ENCODE results near the gene POLR3GL. TPM values are rescaled to one million over a fixed set of nuclear protein-coding genes. Genes with fewer than 3 reads are reported as not detected.

Gene POLR3GL
- total and polyA plus RNA-seq, 4 donors: 23.8 to 89.0 (median 49.9) TPM

DNA sequence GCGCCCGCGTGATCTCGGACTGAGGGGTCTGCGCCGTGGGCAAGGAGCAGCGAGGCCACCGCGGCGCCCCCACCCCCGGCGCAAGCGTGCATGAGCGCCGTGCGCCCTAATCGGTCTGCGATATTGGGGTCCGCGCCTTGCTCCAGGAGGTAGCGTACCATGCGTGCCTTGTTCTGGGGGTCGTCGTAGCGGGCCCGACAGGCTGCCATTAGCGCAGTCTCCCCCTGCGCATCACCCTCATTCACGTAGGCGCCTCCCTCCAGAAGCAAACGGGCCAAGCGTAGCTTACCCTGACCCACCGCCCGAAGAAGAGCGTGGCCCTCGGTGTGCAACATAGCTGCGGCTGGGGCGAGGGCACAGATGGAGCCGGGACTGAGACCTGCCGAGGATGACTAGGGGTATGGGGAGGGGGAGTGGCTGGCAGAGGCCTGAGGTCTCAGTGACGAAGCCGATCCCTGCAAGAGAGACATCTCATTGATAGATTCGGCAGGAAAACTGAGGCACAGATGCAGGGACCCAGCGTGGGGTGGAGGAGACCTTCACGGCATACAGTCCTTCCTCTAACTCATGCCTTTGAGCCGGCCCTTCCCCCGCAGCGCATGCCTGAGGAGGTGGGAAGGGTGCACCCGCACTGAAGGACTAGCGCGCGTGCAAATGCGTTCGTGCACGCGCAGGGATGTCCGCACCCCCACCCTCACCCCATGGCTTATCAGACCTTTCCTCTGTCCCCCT is 2.9 kb upstream of the POLR3GL start:
- DNase-seq: peak; percentile 72 to 84
- no peak for ATAC-seq (ENCODE audit: low FRiP score)
- intact Hi-C loops (cut with DNase I): loop anchor here in 1 of 2 donors (2.0 kb wide), 1 partner anchor 35 kb away; the partner anchor contains the start of gene RBM8A

DNA sequence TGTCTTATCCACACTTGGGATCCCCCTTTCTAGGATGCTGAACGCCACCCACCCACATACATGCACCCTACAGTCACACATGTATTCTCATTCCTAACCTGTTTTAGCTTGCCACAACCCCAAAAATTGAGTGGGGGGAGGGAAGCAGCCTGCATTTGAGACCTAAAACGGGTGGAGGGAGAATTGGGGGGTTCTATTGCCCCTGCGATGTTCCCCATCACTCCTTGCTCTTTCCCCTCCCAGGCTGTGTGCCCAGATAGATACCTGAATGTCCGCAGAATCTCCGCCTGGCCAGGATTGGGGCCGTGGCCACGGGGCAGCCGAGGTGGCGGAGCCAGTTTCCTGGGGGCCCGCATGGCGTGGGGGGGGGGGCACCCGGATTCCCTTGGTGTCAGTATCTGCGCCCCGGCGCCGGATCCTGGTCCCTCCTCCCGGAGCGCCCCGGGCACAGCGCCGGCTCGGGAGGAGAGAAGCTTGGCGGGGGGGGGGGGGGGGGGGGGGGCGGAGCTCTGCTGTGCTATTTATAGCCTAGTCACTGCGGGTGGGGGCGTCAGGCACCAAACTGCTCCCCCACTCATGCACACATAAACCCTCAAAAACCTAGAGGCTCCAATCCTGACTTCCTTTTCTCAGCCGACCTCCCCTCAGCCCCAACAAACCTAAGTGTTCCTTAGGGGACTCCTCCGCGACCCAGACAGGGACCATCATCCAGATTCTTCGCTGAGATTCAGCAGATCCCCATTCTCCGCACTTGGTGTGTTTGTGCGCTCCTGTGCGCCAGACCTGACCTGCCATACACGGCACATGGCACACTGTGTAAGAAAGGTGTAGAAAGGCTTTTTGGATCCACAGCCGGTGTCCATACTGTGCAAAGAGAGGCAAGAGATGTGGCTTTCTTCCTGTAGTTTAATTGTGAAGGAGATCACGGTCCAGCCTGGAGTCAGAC is 2.1 kb upstream of the POLR3GL start:
- DNase-seq (peak; percentile 57 to 86), ATAC-seq (ENCODE audit: low FRiP score) (no peak)
- Histone ChIP-seq H3K27me3 (ENCODE audit: control insufficient read depth in 1 of 2, insufficient read depth in 2 of 2, low read length in 1 of 2) (no peaks in the 10 kb centered on the region), H3K27ac (ENCODE audit: low read depth in 1 of 2, low read length in 2 of 2) (peak overlapping the region; percentile 17 to 43), H3K9me3 (ENCODE audit: control insufficient read depth, low read length) (no peaks in the 10 kb centered on the region), H3K36me3 (ENCODE audit: control insufficient read depth in 1 of 2, insufficient read depth in 2 of 2, low read length in 1 of 2) (no peaks in the 10 kb centered on the region), H3K4me1 (ENCODE audit: control insufficient read depth in 1 of 2, insufficient read depth in 2 of 2, low read length in 2 of 2) (no peaks in the 10 kb centered on the region), H3K4me3 (ENCODE audit: low read length in 2 of 2) (peak overlapping the region; percentile 31 to 88)
- intact Hi-C loops (cut with DNase I): loop anchor here in 1 of 2 donors (2.0 kb wide), 1 partner anchor 36 kb away; the partner anchor contains the start of gene RBM8A
- WGBS, 2 donors: 1% methylated on average over 23 to 34 of the region's 36 CpGs

More for the DNA sequence above, 2.9 kb upstream of the POLR3GL start:
- Histone ChIP-seq H3K27ac (ENCODE audit: low read depth in 1 of 2, low read length in 2 of 2) (peak overlapping the region; percentile 14 to 17), H3K4me3 (ENCODE audit: low read length in 2 of 2) (peak overlapping the region; percentile 15 to 88), H3K36me3 (ENCODE audit: control insufficient read depth in 1 of 2, insufficient read depth in 2 of 2, low read length in 1 of 2) (no peaks in the 10 kb centered on the region), H3K4me1 (ENCODE audit: control insufficient read depth in 1 of 2, insufficient read depth in 2 of 2, low read length in 2 of 2) (no peaks in the 10 kb centered on the region), H3K27me3 (ENCODE audit: control insufficient read depth in 1 of 2, insufficient read depth in 2 of 2, low read length in 1 of 2) (no peaks in the 10 kb centered on the region), H3K9me3 (ENCODE audit: control insufficient read depth, low read length) (no peaks in the 10 kb centered on the region)
- WGBS, 2 donors: 0 to 1% methylated on average over 56 to 57 of the region's 57 CpGs

DNA sequence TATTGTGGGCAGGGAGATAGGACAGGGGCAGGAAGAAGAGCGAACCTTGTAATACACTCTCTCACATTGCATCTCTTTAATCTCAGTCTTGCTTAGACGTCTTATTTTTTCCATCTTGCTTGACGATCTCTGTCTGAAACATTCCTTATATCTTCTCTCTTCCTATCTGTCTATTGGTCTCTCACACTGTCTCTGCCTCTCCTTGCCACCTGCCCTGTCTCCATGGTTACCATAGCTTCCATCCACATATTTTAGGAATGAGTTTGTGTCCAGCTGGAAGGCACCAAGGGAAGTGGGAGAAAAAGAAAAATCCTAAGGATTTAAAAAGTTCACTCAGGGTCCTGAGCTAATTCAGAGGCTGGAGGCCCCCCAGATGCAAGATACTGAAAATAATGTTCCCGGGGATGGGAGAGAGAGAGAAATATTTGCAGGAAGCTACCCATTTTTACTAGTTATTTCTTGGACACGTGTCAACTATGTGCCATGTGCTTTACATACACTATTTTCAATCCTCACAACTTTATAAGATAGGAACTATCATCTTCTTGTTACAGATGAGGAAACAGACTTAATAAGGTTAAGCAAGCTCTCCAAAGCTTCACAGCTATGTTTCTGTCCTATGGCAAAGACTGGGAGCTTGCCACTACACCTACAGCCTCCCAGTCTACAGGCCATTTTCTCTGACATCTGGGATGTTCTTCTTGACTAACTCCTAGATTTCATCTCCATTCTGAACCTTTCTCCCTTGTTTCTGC is 1.0 kb upstream of the POLR3GL start:
- Histone ChIP-seq H3K4me3 (ENCODE audit: low read length in 2 of 2) (peak overlapping the region in 1 of 2 donors; percentile 37), H3K27me3 (ENCODE audit: control insufficient read depth in 1 of 2, insufficient read depth in 2 of 2, low read length in 1 of 2) (no peaks in the 10 kb centered on the region), H3K27ac (ENCODE audit: low read depth in 1 of 2, low read length in 2 of 2) (peak overlapping the region; percentile 81 to 95), H3K4me1 (ENCODE audit: control insufficient read depth in 1 of 2, insufficient read depth in 2 of 2, low read length in 2 of 2) (no peaks in the 10 kb centered on the region), H3K36me3 (ENCODE audit: control insufficient read depth in 1 of 2, insufficient read depth in 2 of 2, low read length in 1 of 2) (no peaks in the 10 kb centered on the region), H3K9me3 (ENCODE audit: control insufficient read depth, low read length) (no peaks in the 10 kb centered on the region)
- intact Hi-C loops (cut with DNase I): loop anchor here in 1 of 2 donors (2.0 kb wide), 1 partner anchor 37 kb away; the partner anchor contains the start of gene RBM8A
- DNase-seq: no peak
- 8 to 12% methylated on average over 5 of the region's 5 CpGs for WGBS, 2 donors
- no peak for ATAC-seq (ENCODE audit: low FRiP score)

DNA sequence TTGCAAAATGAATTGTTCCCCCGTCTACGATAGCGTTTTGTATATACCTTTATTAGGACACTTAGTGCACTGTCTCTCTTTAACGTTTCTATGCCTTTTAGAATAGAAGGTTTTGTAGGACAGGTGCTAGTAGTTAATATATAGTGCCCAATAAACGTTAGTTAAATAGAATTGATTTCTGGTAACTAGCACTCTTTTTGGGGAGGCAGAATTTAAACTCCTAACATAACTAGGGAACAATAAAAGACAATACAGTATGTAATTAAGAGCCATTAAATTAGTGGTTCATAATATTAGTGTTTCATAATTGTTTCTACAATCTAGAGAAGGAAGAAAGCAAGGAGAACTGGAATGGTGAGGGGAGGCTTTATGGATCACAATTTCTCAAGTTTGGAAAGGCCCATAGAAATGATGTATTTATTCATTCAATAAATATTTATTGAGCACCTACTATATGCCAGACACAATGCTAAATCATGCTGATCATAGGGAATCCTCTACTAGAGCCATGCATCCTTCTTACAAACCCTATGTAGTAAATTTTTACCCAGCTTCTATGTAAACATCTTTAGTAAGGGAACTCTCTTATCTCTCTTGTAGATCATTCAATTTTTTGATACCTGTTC is 742 bp downstream of the POLR3GL start:
- DNase-seq: no peak
- intact Hi-C loops (cut with DNase I): no loop called here
- no peaks in the 10 kb centered on the region for H3K4me1 ChIP-seq (ENCODE audit: control insufficient read depth in 1 of 2, insufficient read depth in 2 of 2, low read length in 2 of 2)
- H3K27ac ChIP-seq (ENCODE audit: low read depth in 1 of 2, low read length in 2 of 2): no peak overlapping the region
- no peaks in the 10 kb centered on the region for H3K9me3 ChIP-seq (ENCODE audit: control insufficient read depth, low read length)
- H3K4me3 ChIP-seq (ENCODE audit: low read length in 2 of 2): peak overlapping the region; percentile 57 to 91
- no peaks in the 10 kb centered on the region for H3K36me3 ChIP-seq (ENCODE audit: control insufficient read depth in 1 of 2, insufficient read depth in 2 of 2, low read length in 1 of 2)
- no peak for ATAC-seq (ENCODE audit: low FRiP score)
- WGBS, 2 donors: 1 to 3% methylated on average over 5 of the region's 5 CpGs
- H3K27me3 ChIP-seq (ENCODE audit: control insufficient read depth in 1 of 2, insufficient read depth in 2 of 2, low read length in 1 of 2): no peaks in the 10 kb centered on the region

DNA sequence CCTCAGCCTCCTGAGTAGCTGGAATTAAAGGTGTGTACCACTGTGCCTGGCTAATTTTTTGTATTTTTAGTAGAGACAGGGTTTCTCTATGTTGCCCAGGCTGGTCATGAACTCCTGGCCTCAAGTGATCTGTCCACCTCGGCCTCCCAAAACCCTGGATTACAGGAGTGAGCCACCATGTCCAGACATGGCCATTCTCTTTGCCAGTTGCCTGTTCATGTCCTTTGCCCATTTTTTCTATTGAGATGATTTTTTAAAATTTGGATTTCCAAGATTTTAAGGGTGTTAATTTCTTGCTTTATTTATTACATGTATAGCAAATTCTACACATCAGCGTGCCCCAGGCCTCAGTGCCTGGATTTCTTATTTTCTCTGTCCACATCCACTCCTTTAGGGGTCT is 2.8 kb downstream of the POLR3GL start:
- no peak for ATAC-seq (ENCODE audit: low FRiP score)
- WGBS, 2 donors: 96% methylated on average over 2 of the region's 2 CpGs

DNA sequence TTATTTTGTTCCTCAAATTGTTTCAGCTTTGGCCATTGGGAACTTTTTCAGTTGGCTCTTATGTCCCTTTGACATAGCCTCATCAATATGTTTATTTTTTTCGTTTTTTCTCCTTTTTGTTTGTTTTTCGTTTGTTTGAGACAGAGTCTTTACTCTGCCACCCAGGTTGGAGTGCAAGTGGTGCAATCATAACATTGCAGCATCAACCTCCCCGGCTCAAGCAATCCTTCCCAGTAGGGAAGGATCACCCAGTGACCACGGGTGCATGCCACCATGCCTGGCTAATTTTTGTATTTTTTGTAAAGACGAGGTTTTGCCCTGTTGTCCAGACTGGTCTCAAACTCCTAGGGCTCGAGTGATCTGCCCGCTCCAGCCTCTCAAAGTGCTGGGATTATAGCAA is 8.1 kb downstream of the POLR3GL start:
- WGBS, 2 donors: 64 to 79% methylated on average over 7 of the region's 7 CpGs
- intact Hi-C loops (cut with DNase I): no loop called here
- H3K27ac ChIP-seq (ENCODE audit: low read depth in 1 of 2, low read length in 2 of 2): no peak overlapping the region
- no peaks in the 10 kb centered on the region for H3K27me3 ChIP-seq (ENCODE audit: control insufficient read depth in 1 of 2, insufficient read depth in 2 of 2, low read length in 1 of 2)
- no peaks in the 10 kb centered on the region for H3K4me1 ChIP-seq (ENCODE audit: control insufficient read depth in 1 of 2, insufficient read depth in 2 of 2, low read length in 2 of 2)
- no peak overlapping the region for H3K4me3 ChIP-seq (ENCODE audit: low read length in 2 of 2)
- ATAC-seq (ENCODE audit: low FRiP score) (no peak), DNase-seq (no peak)
- no peaks in the 10 kb centered on the region for H3K9me3 ChIP-seq (ENCODE audit: control insufficient read depth, low read length)
- H3K36me3 ChIP-seq (ENCODE audit: control insufficient read depth in 1 of 2, insufficient read depth in 2 of 2, low read length in 1 of 2): peaks cover 0 to 2% of the 10 kb centered on the region in 2 donors

More for the DNA sequence above, 2.8 kb downstream of the POLR3GL start:
- no peaks in the 10 kb centered on the region for H3K27me3 ChIP-seq (ENCODE audit: control insufficient read depth in 1 of 2, insufficient read depth in 2 of 2, low read length in 1 of 2)
- H3K4me1 ChIP-seq (ENCODE audit: control insufficient read depth in 1 of 2, insufficient read depth in 2 of 2, low read length in 2 of 2): no peaks in the 10 kb centered on the region
- no peak overlapping the region for H3K4me3 ChIP-seq (ENCODE audit: low read length in 2 of 2)
- no peaks in the 10 kb centered on the region for H3K9me3 ChIP-seq (ENCODE audit: control insufficient read depth, low read length)
- no peak for DNase-seq
- H3K27ac ChIP-seq (ENCODE audit: low read depth in 1 of 2, low read length in 2 of 2): no peak overlapping the region
- H3K36me3 ChIP-seq (ENCODE audit: control insufficient read depth in 1 of 2, insufficient read depth in 2 of 2, low read length in 1 of 2): no peaks in the 10 kb centered on the region
- intact Hi-C loops (cut with DNase I): no loop called here

DNA sequence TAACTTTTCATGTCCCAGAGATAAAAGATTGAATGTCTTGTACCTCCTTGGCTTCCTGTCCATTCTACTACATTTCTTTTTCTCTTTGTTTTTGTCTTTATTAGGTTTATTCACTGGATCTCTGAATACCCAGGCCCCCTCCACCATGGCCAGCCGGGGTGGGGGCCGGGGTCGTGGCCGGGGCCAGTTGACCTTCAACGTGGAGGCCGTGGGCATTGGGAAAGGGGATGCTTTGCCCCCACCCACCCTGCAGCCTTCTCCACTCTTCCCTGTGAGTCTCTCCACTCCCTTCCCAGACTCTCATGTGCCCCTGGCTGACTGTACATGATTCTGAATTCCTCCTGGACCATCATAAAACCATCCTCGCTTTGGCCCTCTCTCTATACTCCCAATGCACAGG is 10.2 kb downstream of the POLR3GL start:
- Histone ChIP-seq H3K27me3 (ENCODE audit: control insufficient read depth in 1 of 2, insufficient read depth in 2 of 2, low read length in 1 of 2) (no peaks in the 10 kb centered on the region), H3K27ac (ENCODE audit: low read depth in 1 of 2, low read length in 2 of 2) (no peak overlapping the region), H3K36me3 (ENCODE audit: control insufficient read depth in 1 of 2, insufficient read depth in 2 of 2, low read length in 1 of 2) (peaks cover 0 to 2% of the 10 kb centered on the region in 2 donors), H3K4me3 (ENCODE audit: low read length in 2 of 2) (no peak overlapping the region), H3K4me1 (ENCODE audit: control insufficient read depth in 1 of 2, insufficient read depth in 2 of 2, low read length in 2 of 2) (peaks cover 1 to 7% of the 10 kb centered on the region in 2 donors), H3K9me3 (ENCODE audit: control insufficient read depth, low read length) (no peaks in the 10 kb centered on the region)
- intact Hi-C loops (cut with DNase I): no loop called here
- no peak for DNase-seq
- ATAC-seq (ENCODE audit: low FRiP score): no peak
- WGBS, 2 donors: 79 to 83% methylated on average over 7 of the region's 7 CpGs

DNA sequence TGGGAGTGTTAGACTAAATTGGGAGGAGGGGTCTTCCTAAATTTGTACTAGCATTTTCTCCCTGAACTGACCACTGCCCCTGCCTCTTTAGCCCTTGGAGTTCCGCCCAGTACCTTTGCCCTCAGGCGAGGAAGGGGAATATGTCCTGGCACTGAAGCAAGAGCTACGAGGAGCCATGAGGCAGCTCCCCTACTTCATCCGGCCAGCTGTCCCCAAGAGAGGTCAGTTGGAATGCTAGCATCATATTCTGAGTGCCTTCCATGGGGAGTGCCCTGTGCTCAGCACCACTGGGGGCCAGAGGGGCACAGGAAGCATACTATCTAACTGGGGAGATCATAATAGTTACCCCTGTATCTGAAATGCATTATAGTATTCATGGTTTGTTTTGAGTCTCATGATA is 10.7 kb downstream of the POLR3GL start:
- intact Hi-C loops (cut with DNase I): no loop called here
- DNase-seq: no peak
- WGBS, 2 donors: 71 to 78% methylated on average over 4 of the region's 4 CpGs

More for the DNA sequence above, 10.7 kb downstream of the POLR3GL start:
- Histone ChIP-seq H3K27ac (ENCODE audit: low read depth in 1 of 2, low read length in 2 of 2) (no peak overlapping the region), H3K9me3 (ENCODE audit: control insufficient read depth, low read length) (no peaks in the 10 kb centered on the region), H3K4me3 (ENCODE audit: low read length in 2 of 2) (no peak overlapping the region), H3K4me1 (ENCODE audit: control insufficient read depth in 1 of 2, insufficient read depth in 2 of 2, low read length in 2 of 2) (peaks cover 3 to 8% of the 10 kb centered on the region in 2 donors), H3K36me3 (ENCODE audit: control insufficient read depth in 1 of 2, insufficient read depth in 2 of 2, low read length in 1 of 2) (peaks cover 0 to 2% of the 10 kb centered on the region in 2 donors), H3K27me3 (ENCODE audit: control insufficient read depth in 1 of 2, insufficient read depth in 2 of 2, low read length in 1 of 2) (no peaks in the 10 kb centered on the region)
- ATAC-seq (ENCODE audit: low FRiP score): no peak

Measured in aorta (tissue), 5 donors.